Panc1 (cell line): ENCODE results near the gene DUSP23. TPM values are rescaled to one million over a fixed set of nuclear protein-coding genes. Genes with fewer than 3 reads are reported as not detected.

Experiments
- ATAC-seq: fragments of 200-7000 bp; cut with Tn5 transposase; 2 replicates; pipeline ENCODE4 v1.9.1; 2020; ENCODE audit warnings: mild to moderate bottlenecking, moderate library complexity
- BruUV-seq: library from RNA; stranded (reverse); fragments of 400-500 nt; replicated peaks from 2 replicates; lab custom pipeline; 2021; lab: Mats Ljungman, UMichigan
- CTCF ChIA-PET: fragments of 300-600 bp; sonication (Branson Sonifier 250); formaldehyde crosslinking; loops from one replicate; lab custom pipeline; 2022; ENCODE audit warnings: antibody characterized with exemption; lab: Charles Lee
- POLR2A ChIA-PET: fragments of 300-600 bp; sonication (Branson Sonifier 250); formaldehyde crosslinking; loops from one replicate; lab custom pipeline; 2022; ENCODE audit warnings: antibody characterized with exemption; lab: Charles Lee
- DNase-seq: peaks from one replicate; pipeline ENCODE4 v3.0.0-alpha.2; 2010; ENCODE audit warnings: low read depth, low spot score
- H3K27ac ChIP-seq: 2 replicates; pipeline ENCODE4 v1.5.1; 2011; ENCODE audit warnings: mild to moderate bottlenecking, low read length, inconsistent platforms
- H3K27me3 ChIP-seq: fragments of 200-500 bp; sonication (Bioruptor generic); 2 replicates; pipeline ENCODE4 v1.6.0; 2014; ENCODE audit warnings: low read length, inconsistent platforms; ENCODE audit not compliant: control insufficient read depth, insufficient read depth
- H3K36me3 ChIP-seq: fragments of 200-500 bp; sonication (Bioruptor generic); 2 replicates; pipeline ENCODE4 v1.5.1; 2014; ENCODE audit warnings: inconsistent platforms, mild to moderate bottlenecking, low read length, moderate library complexity; ENCODE audit not compliant: control insufficient read depth, insufficient read depth
- H3K4me1 ChIP-seq: 2 replicates; pipeline ENCODE4 v1.5.1; 2011; ENCODE audit warnings: inconsistent platforms, mild to moderate bottlenecking, low read length, moderate library complexity; ENCODE audit not compliant: control insufficient read depth, insufficient read depth
- H3K4me3 ChIP-seq, 2 experiments: 2 replicates each; pipeline ENCODE4 v1.5.1; 2011 to 2012; ENCODE audit warnings: low read depth in 2 of 2, low read length in 2 of 2, mild to moderate bottlenecking in 2 of 2, inconsistent platforms in 1 of 2, moderate library complexity in 1 of 2
- H3K9me3 ChIP-seq: fragments of 200-500 bp; sonication (Bioruptor generic); 2 replicates; pipeline ENCODE4 v1.5.1; 2014; ENCODE audit warnings: low read depth, mild to moderate bottlenecking, inconsistent platforms, low read length, moderate library complexity; ENCODE audit not compliant: control insufficient read depth, insufficient read depth
- POLR2AphosphoS5 ChIP-seq: IDR thresholded peaks from 2 replicates; pipeline ENCODE4 v1.6.1; 2012; ENCODE audit warnings: mild to moderate bottlenecking, low read depth, low read length, moderate library complexity
- SIN3A ChIP-seq: IDR thresholded peaks from 2 replicates; pipeline ENCODE4 v1.6.1; 2012; ENCODE audit warnings: low read depth, mild to moderate bottlenecking, low read length, moderate library complexity, borderline replicate concordance; ENCODE audit not compliant: insufficient read depth
- TCF7L2 ChIP-seq: IDR thresholded peaks from 2 replicates; pipeline ENCODE4 v1.6.1; 2011; ENCODE audit warnings: mild to moderate bottlenecking, low read depth, low read length, inconsistent platforms
- in situ Hi-C: cut with HindIII; loops from 2 replicates; pipeline ENCODE4 v1.10.0; 2016; ENCODE audit warnings: low sequenced_read_pairs, low pct_unique_long_range_greater_than_20kb
- intact Hi-C: fragments of 100-400 bp; cut with micrococcal nuclease; formaldehyde crosslinking; loops from one replicate; pipeline ENCODE4 v1.10.0; 2022; ENCODE audit not compliant: unreplicated experiment
- total RNA-seq: library from RNA; stranded (reverse); gene quantifications from one replicate; pipeline ENCODE4 v1.2.1, GENCODE V29; 2021; ENCODE audit not compliant: unreplicated experiment
- TF ChIP-seq, protein P1 (sequence below): fragments of 450-650 bp; IDR thresholded peaks from 2 replicates; pipeline ENCODE4 v1.5.1; 2017; ENCODE audit warnings: mild to moderate bottlenecking
- TF ChIP-seq, protein P2 (sequence below), 2 experiments: IDR thresholded peaks; 2 replicates each; pipeline ENCODE4 v1.6.1; 2011 to 2012; ENCODE audit warnings: low read depth in 2 of 2, control low read depth in 1 of 2, low read length in 1 of 2, mild to moderate bottlenecking in 1 of 2, moderate library complexity in 1 of 2; ENCODE audit not compliant: insufficient read depth in 1 of 2

The DUSP23 gene
- total RNA-seq, 1 experiment from 2014 or later = 36.1 TPM

DNA sequence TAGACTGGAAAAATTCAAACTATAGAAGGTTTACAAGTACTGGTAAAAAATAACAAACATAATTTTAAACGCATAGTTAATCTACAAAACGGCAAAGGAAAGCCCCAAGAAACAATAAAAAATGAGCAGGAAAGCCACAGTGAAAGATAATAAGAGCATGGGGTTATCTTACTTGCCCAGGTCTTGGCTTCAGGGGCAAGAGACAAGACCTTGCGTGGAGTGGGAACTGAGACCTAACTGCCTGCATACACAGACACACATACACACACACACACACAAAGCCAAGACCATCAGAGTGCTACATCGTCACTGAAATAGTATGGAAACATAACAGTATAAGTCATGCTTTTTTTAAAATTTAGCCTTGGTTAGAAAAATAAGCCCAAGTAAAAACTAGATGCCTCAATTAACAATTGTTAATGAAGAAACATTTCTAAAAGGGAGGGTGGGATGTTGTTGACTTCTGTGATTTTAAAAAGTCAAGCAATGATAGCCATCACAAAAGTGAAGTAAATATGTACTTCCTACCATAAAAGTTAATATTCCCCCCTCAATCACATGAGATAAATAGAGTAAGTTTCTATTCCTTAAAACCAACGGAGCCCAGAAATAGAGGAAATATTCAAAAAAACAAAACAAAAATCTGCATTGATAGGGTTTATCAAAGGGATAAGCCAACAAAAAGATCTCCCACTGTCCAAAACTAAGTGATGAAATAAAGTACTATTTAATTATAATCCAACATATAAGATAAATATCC lies 36.9 kb upstream of the DUSP23 start:
- no peak for DNase-seq
- no peak for ATAC-seq
- TF ChIP-seq, protein P1, sequence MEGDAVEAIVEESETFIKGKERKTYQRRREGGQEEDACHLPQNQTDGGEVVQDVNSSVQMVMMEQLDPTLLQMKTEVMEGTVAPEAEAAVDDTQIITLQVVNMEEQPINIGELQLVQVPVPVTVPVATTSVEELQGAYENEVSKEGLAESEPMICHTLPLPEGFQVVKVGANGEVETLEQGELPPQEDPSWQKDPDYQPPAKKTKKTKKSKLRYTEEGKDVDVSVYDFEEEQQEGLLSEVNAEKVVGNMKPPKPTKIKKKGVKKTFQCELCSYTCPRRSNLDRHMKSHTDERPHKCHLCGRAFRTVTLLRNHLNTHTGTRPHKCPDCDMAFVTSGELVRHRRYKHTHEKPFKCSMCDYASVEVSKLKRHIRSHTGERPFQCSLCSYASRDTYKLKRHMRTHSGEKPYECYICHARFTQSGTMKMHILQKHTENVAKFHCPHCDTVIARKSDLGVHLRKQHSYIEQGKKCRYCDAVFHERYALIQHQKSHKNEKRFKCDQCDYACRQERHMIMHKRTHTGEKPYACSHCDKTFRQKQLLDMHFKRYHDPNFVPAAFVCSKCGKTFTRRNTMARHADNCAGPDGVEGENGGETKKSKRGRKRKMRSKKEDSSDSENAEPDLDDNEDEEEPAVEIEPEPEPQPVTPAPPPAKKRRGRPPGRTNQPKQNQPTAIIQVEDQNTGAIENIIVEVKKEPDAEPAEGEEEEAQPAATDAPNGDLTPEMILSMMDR = no peak
- TF ChIP-seq, protein P2, sequence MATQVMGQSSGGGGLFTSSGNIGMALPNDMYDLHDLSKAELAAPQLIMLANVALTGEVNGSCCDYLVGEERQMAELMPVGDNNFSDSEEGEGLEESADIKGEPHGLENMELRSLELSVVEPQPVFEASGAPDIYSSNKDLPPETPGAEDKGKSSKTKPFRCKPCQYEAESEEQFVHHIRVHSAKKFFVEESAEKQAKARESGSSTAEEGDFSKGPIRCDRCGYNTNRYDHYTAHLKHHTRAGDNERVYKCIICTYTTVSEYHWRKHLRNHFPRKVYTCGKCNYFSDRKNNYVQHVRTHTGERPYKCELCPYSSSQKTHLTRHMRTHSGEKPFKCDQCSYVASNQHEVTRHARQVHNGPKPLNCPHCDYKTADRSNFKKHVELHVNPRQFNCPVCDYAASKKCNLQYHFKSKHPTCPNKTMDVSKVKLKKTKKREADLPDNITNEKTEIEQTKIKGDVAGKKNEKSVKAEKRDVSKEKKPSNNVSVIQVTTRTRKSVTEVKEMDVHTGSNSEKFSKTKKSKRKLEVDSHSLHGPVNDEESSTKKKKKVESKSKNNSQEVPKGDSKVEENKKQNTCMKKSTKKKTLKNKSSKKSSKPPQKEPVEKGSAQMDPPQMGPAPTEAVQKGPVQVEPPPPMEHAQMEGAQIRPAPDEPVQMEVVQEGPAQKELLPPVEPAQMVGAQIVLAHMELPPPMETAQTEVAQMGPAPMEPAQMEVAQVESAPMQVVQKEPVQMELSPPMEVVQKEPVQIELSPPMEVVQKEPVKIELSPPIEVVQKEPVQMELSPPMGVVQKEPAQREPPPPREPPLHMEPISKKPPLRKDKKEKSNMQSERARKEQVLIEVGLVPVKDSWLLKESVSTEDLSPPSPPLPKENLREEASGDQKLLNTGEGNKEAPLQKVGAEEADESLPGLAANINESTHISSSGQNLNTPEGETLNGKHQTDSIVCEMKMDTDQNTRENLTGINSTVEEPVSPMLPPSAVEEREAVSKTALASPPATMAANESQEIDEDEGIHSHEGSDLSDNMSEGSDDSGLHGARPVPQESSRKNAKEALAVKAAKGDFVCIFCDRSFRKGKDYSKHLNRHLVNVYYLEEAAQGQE (IDR thresholded peaks at IDR 0.05; ENCODE audit: insufficient read depth in 1 of 2, low read depth in 2 of 2, low read length in 1 of 2) = no peak
- no peak for TF ChIP-seq SIN3A
- no peak for TF ChIP-seq TCF7L2
- TF ChIP-seq POLR2AphosphoS5 = no peak
- intact Hi-C loops (no loop called here), in situ Hi-C loops (no loop called here)
- ChIA-PET POLR2A (no interaction called here), CTCF (no interaction called here)
- H3K4me1 ChIP-seq = no peaks in the 10 kb centered on the region
- BruUV-seq = no TSS peak
- no peak overlapping the region for H3K27ac ChIP-seq
- no peaks in the 10 kb centered on the region for H3K36me3 ChIP-seq
- H3K27me3 ChIP-seq = no peaks in the 10 kb centered on the region
- H3K9me3 ChIP-seq = no peaks in the 10 kb centered on the region
- H3K4me3 ChIP-seq = no peak overlapping the region

DNA sequence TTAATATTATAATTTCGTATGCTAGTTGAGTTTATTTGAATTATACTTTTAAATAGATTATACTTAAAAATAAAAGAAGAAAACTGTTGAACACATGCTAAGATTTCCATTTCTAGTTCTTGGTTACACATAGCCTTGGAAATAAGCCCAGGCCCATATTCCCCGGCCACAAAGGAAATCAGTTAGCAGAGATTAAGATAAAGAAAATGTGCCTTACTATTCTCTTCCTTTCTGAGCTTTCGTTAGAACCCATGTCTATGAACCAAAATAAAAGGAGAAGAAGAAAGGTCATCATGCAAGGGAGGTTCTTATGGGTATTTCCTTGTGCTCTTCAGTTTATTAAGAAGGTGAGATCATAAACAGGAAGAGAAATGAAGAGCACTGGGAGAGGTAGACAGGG lies 34.1 kb upstream of the DUSP23 start:
- intact Hi-C loops = no loop called here
- CTCF ChIA-PET = no interaction called here
- TF ChIP-seq SIN3A = no peak
- no peak for TF ChIP-seq TCF7L2

GRCh38 chr1:159748370-159748769 lies 32.4 kb upstream of the DUSP23 start:
- intact Hi-C loops = no loop called here
- ChIA-PET POLR2A (no interaction called here), CTCF (no interaction called here)
- DNase-seq (no peak), ATAC-seq (no peak)
- Histone ChIP-seq H3K36me3 (no peaks in the 10 kb centered on the region), H3K4me3 (no peak overlapping the region), H3K27ac (no peak overlapping the region), H3K4me1 (no peaks in the 10 kb centered on the region), H3K9me3 (no peaks in the 10 kb centered on the region), H3K27me3 (no peaks in the 10 kb centered on the region)
- TF ChIP-seq POLR2AphosphoS5 = no peak
- no peak for TF ChIP-seq TCF7L2
- TF ChIP-seq, protein P2 (IDR thresholded peaks at IDR 0.05; ENCODE audit: insufficient read depth in 1 of 2, low read depth in 2 of 2, low read length in 1 of 2) = no peak
- TF ChIP-seq SIN3A = no peak
- TF ChIP-seq, protein P1 = no peak
- BruUV-seq = no TSS peak
- in situ Hi-C loops = no loop called here

More for the DNA sequence above, 34.1 kb upstream of the DUSP23 start:
- ATAC-seq (no peak), DNase-seq (no peak)
- Histone ChIP-seq H3K27ac (no peak overlapping the region), H3K36me3 (no peaks in the 10 kb centered on the region), H3K27me3 (no peaks in the 10 kb centered on the region), H3K4me1 (no peaks in the 10 kb centered on the region), H3K9me3 (no peaks in the 10 kb centered on the region), H3K4me3 (no peak overlapping the region)
- in situ Hi-C loops = no loop called here
- POLR2A ChIA-PET = no interaction called here
- no TSS peak for BruUV-seq
